SK-N-SH treated with all-trans-retinoic acid at 6 μM for 48 hours (cell line): Measurements from ENCODE around the gene SDK2.

Experiments
- PATZ1 ChIP-seq: fragments of 250-450 bp; sonication (Bioruptor Pico); IDR thresholded peaks from 2 replicates; pipeline ENCODE4 v1.8.0; 2020; ENCODE audit warnings: mild to moderate bottlenecking, moderate library complexity, borderline replicate concordance
- ZNF8 ChIP-seq: fragments of 450-650 bp; formaldehyde crosslinking; IDR thresholded peaks from 2 replicates; pipeline ENCODE4 v1.5.0; 2020; ENCODE audit warnings: mild to moderate bottlenecking, moderate library complexity
- TF ChIP-seq, protein P1 (sequence below): fragments of 250-450 bp; sonication (Bioruptor Pico); IDR thresholded peaks from 2 replicates; pipeline ENCODE4 v1.5.1; 2020; ENCODE audit warnings: low read depth, mild to moderate bottlenecking, moderate library complexity

- TF ChIP-seq PATZ1 (CRISPR knock-in tag): no peak
- TF ChIP-seq, protein P1, sequence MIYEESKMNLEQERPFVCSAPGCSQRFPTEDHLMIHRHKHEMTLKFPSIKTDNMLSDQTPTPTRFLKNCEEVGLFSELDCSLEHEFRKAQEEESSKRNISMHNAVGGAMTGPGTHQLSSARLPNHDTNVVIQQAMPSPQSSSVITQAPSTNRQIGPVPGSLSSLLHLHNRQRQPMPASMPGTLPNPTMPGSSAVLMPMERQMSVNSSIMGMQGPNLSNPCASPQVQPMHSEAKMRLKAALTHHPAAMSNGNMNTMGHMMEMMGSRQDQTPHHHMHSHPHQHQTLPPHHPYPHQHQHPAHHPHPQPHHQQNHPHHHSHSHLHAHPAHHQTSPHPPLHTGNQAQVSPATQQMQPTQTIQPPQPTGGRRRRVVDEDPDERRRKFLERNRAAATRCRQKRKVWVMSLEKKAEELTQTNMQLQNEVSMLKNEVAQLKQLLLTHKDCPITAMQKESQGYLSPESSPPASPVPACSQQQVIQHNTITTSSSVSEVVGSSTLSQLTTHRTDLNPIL (CRISPR knock-in tag): no peak
- no peak for TF ChIP-seq ZNF8
Observed at GRCh38 chr17:73519714-73520368, 124.4 kb downstream of the SDK2 start.
